ENCODE data around the gene PCDHGA9. TPM values are rescaled to one million over a fixed set of nuclear protein-coding genes. Genes with fewer than 3 reads are reported as not detected.
A peak's percentile ranks its signal among the peaks of the same experiment; 100 is the strongest.
"Not testable (repeated sequence)": the region's sequence is repeated elsewhere in the genome, so short reads cannot be mapped to it uniquely, and the experiment has no call there.

Gene PCDHGA9
- polyA plus RNA-seq, 4 donors: 5.0 to 6.4 (median 5.3) TPM

DNA sequence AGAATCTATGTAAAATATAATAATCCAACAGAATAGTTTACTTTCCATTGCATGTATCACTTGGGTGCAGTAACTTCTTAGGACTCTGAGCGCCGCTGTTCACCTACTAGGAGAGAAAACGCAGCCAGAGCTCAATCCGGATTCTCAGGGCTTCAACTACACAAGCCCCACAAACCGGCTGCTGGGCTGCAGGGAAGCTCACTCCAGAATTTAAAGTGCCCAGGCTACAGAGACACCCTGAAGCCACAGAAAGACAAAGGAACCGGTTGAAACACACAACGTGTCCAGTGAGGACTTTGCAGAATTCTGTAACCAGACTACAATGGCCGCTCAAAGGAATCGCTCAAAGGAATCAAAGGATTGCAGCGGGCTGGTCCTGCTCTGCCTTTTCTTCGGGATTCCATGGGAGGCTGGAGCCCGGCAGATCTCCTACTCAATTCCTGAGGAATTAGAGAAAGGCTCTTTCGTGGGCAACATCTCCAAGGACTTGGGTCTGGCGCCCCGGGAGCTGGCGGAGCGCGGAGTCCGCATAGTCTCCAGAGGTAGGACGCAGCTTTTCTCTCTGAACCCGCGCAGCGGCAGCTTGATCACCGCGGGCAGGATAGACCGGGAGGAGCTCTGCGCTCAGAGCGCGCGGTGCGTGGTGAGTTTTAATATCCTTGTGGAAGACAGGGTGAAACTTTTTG lies 10.4 kb downstream of the PCDHGA9 start, which contains the start of gene PCDHGA10:
TSS of gene PCDHGA10 (plus strand) at position 134 of the 686 bp plus-strand sequence. CDS start at position 323, 189 bp downstream.
- no peak for DNase-seq (ENCODE audit: low read depth in 4 of 4, low spot score in 2 of 4)

- DNase-seq (ENCODE audit: low read depth in 4 of 4, low spot score in 2 of 4): no peak
Measured at GRCh38 chr5:141413540-141414069, 11.0 kb downstream of the PCDHGA9 start.

- not testable (repeated sequence) for DNase-seq (ENCODE audit: low read depth in 4 of 4, low spot score in 2 of 4)
Measured at GRCh38 chr5:141414548-141415274, 12.1 kb downstream of the PCDHGA9 start.

GRCh38 chr5:141415275-141415618 lies 12.7 kb downstream of the PCDHGA9 start:
- DNase-seq (ENCODE audit: low read depth in 4 of 4, low spot score in 2 of 4): not testable (repeated sequence)

GRCh38 chr5:141417494-141418172 lies 15.1 kb downstream of the PCDHGA9 start, which contains the start of gene PCDHGB7:
TSS of gene PCDHGB7 (plus strand) at chr5:141417677. CDS start at chr5:141417860, 183 bp downstream.
- DNase-seq (ENCODE audit: low read depth in 4 of 4, low spot score in 2 of 4): peak in 2 of 4 donors; percentile 29 to 43

DNA sequence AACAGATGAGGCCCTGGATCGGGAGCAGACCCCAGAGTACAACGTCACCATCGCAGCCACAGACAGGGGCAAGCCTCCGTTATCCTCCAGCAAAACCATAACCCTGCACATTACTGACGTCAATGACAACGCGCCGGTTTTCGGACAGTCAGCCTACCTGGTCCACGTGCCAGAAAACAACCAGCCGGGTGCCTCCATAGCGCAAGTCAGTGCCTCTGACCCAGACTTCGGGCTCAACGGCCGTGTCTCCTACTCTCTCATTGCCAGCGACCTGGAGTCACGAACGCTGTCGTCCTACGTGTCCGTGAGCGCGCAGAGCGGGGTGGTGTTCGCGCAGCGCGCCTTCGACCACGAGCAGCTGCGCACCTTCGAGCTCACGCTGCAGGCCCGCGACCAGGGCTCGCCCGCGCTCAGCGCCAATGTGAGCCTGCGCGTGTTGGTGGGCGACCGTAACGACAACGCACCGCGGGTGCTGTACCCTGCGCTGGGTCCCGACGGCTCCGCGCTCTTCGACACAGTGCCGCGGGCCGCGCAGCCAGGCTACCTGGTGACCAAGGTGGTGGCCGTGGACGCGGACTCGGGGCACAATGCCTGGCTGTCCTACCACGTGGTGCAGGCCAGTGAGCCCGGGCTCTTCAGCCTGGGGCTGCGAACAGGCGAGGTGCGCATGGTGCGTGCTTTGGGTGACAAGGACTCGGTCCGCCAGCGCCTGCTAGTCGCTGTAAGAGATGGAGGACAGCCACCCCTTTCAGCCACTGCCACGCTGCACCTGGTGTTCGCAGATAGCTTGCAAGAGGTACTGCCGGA lies 16.7 kb downstream of the PCDHGA9 start:
- DNase-seq (ENCODE audit: low read depth in 4 of 4, low spot score in 2 of 4): no peak

DNA sequence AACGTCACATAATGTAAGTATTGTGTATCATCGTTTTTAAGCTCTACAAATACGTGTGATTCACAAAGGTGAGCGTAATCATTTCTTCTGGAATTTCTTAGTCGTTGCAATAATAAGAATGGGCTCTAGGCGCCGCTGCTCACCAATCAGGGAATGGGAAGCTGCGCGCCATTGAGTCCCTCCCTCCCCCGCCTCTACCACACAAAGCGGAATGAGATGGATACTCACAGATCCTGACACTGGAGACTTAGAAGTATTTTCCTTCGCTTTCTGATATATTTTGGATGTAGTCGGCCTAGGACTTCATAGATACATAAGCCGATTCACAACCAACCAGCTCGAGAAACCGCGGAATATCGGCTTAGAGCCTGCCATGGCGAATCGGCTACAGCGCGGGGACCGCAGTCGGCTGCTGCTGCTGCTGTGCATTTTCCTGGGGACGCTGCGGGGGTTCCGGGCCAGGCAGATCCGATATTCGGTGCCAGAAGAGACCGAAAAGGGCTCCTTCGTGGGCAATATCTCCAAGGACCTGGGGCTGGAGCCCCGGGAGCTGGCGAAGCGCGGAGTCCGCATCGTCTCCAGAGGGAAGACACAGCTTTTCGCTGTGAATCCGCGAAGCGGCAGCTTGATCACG lies 18.4 kb downstream of the PCDHGA9 start, which contains the start of gene PCDHGA11:
TSS of gene PCDHGA11 (plus strand) at position 197 of the 634 bp plus-strand sequence. CDS start at position 374, 177 bp downstream.
- no peak for DNase-seq (ENCODE audit: low read depth in 4 of 4, low spot score in 2 of 4)

- DNase-seq (ENCODE audit: low read depth in 4 of 4, low spot score in 2 of 4): no peak
Measured at GRCh38 chr5:141421489-141421855, 18.9 kb downstream of the PCDHGA9 start.

GRCh38 chr5:141422742-141423291 lies 20.2 kb downstream of the PCDHGA9 start:
- DNase-seq (ENCODE audit: low read depth in 4 of 4, low spot score in 2 of 4): no peak

DNA sequence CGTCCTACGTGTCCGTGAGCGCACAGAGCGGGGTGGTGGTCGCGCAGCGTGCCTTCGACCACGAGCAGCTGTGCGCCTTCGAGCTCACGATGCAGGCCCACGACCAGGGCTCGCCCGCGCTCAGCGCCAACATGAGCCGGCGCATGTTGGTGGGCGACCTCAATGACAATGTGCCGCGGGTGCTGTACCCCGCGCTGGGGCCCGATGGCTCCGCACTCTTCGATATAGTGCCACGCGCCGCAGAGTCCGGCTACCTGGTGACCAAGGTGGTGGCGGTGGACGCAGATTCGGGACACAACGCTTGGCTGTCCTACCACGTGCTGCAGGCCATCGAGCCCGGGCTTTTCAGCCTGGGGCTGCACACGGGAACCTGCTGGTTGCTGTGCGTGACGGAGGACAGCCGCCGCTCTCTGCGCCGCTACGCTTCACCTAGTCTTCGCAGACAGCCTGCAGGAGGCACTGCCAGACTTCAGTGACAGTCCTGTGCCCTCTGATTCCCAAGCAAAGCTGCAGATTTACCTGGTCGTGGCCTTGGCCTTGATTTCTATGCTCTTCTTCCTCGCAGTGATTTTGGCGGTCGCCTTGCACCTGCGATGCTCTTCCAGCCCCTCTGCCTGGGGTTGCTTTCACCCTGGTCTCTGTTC lies 25.3 kb downstream of the PCDHGA9 start:
- DNase-seq (ENCODE audit: low read depth in 4 of 4, low spot score in 2 of 4): no peak

GRCh38 chr5:141430332-141431113 lies 27.9 kb downstream of the PCDHGA9 start, which contains the start of gene PCDHGA12:
TSS of gene PCDHGA12 (plus strand) at chr5:141430507. CDS start at chr5:141430760, 253 bp downstream.
- DNase-seq (ENCODE audit: low read depth in 4 of 4, low spot score in 2 of 4): no peak

DNA sequence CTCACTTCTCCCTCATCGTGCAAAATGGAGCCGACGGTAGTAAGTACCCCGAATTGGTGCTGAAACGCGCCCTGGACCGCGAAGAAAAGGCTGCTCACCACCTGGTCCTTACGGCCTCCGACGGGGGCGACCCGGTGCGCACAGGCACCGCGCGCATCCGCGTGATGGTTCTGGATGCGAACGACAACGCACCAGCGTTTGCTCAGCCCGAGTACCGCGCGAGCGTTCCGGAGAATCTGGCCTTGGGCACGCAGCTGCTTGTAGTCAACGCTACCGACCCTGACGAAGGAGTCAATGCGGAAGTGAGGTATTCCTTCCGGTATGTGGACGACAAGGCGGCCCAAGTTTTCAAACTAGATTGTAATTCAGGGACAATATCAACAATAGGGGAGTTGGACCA lies 28.7 kb downstream of the PCDHGA9 start:
- DNase-seq (ENCODE audit: low read depth in 4 of 4, low spot score in 2 of 4): no peak

GRCh38 chr5:141432308-141432707 lies 29.7 kb downstream of the PCDHGA9 start:
- not testable (repeated sequence) for DNase-seq (ENCODE audit: low read depth in 4 of 4, low spot score in 2 of 4)

GRCh38 chr5:141432726-141433125 lies 30.1 kb downstream of the PCDHGA9 start:
- DNase-seq (ENCODE audit: low read depth in 4 of 4, low spot score in 2 of 4): not testable (repeated sequence)

- no peak for DNase-seq (ENCODE audit: low read depth in 4 of 4, low spot score in 2 of 4)
Measured at GRCh38 chr5:141434006-141434405, 31.4 kb downstream of the PCDHGA9 start.

DNA sequence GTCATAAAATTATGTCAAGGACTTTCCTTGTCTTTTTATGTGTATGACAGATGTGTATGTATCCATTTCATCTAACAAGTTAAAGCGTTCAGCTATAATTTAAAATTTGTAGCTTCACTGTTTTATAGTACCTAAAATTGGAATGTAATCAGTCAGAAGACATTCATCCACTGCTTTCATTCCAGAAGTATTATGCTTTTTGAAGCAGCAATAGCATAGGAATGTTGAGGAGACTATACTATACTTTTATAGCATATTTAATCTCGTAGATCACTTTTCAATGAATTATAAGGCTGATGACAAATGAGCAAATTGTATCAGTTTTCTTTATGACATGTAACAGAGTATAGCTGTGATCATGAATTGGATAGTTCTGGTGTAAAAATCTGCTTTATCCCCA lies 34.6 kb downstream of the PCDHGA9 start:
- no peak for DNase-seq (ENCODE audit: low read depth in 4 of 4, low spot score in 2 of 4)

DNA sequence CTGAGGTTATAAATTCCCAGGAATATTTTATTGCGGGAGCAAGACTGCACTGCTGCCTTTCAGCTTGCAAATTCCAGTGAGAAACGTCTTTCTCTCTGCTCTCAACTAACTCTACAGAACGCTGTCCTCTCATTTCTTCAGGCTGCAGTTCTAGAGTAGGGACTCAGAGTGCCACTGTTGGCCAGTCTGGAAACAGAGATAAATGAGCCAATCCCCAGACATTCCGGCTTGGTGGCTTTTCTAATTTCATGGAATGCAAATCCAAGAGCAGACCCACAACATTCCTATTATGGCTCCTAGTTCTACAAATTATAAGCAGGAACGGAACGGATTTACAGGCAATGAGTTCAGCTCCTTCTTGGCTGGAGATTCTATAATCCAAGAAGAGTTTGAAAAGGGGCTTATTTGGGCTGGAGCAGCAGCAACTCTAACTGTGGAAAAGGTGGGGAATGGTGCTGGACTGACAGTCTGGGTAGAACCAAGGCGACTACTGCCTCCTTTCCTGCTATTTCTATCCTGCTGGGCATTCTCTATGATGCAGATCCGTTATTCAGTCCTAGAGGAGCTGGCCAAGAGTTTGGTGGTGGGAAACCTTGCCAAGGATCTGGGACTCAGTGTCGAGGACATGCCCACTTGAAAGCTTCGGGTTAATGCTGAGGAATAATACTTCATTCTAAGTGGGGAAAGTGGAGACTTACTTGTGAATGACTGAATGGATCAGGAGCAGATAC lies 37.0 kb downstream of the PCDHGA9 start:
- DNase-seq (ENCODE audit: low read depth in 4 of 4, low spot score in 2 of 4): no peak

Data from left renal cortex interstitium (tissue), 4 donors.